ENCODE results near the gene RNF133.

DNA sequence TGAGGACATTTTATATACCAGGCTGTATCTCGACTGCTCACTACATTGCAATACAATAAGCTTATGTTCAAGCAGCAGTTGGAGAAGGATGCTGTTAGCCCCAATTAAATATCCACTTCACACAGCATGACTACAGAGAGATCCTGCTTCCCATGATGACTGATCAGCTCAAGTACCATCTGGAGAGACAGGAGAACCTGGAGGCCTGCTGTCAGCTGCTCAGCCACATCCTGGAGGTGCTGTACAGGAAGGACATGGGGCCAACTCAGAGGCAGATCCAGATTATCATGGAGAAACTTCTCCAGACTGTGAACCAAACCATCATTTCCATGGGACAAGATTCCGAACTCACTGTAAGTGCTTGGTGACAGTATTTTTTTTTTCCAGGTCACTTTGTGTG is 22.5 kb downstream of the RNF133 start:
- no peak for TF ChIP-seq POLR2A (IDR thresholded peaks at IDR 0.05)
- TF ChIP-seq, protein P1, sequence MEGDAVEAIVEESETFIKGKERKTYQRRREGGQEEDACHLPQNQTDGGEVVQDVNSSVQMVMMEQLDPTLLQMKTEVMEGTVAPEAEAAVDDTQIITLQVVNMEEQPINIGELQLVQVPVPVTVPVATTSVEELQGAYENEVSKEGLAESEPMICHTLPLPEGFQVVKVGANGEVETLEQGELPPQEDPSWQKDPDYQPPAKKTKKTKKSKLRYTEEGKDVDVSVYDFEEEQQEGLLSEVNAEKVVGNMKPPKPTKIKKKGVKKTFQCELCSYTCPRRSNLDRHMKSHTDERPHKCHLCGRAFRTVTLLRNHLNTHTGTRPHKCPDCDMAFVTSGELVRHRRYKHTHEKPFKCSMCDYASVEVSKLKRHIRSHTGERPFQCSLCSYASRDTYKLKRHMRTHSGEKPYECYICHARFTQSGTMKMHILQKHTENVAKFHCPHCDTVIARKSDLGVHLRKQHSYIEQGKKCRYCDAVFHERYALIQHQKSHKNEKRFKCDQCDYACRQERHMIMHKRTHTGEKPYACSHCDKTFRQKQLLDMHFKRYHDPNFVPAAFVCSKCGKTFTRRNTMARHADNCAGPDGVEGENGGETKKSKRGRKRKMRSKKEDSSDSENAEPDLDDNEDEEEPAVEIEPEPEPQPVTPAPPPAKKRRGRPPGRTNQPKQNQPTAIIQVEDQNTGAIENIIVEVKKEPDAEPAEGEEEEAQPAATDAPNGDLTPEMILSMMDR (IDR thresholded peaks at IDR 0.05) = no peak
